ENCODE measurements around the gene CUEDC1. TPM values are rescaled to one million over a fixed set of nuclear protein-coding genes. Genes with fewer than 3 reads are reported as not detected.
A peak's percentile ranks its signal among the peaks of the same experiment; 100 is the strongest.

The CUEDC1 gene
- total and polyA plus RNA-seq, 2 of the 13 experiments (the other 11 are each of a cell fraction or from before 2014, with no cell fraction given): 7.4 to 12.9 TPM

- TF ChIP-seq ZNF574 (CRISPR knock-in tag; IDR thresholded peaks at IDR 0.05) (peak; percentile 66), SATB2 (CRISPR knock-in tag; IDR thresholded peaks at IDR 0.05) (peak; percentile 43; the same call in 1 of the 2 replicates), CBX5 (CRISPR knock-in tag; IDR thresholded peaks at IDR 0.05; ENCODE audit: borderline replicate concordance) (no peak), MIER2 (CRISPR knock-in tag; IDR thresholded peaks at IDR 0.05) (no peak), PAX8 (CRISPR knock-in tag; IDR thresholded peaks at IDR 0.05; ENCODE audit: borderline replicate concordance) (no peak), XRCC5 (optimal IDR thresholded peaks at IDR 0.05; ENCODE audit: low read length) (no peak), KLF12 (CRISPR knock-in tag; IDR thresholded peaks at IDR 0.05; ENCODE audit: borderline replicate concordance) (peak; percentile 56; the same call in 1 of the 2 replicates), EZH2 (conservative IDR thresholded peaks at IDR 0.05; ENCODE audit: low read depth, low read length) (no peak), ZSCAN5A (CRISPR knock-in tag; IDR thresholded peaks at IDR 0.05; ENCODE audit: borderline replicate concordance) (peak; percentile 29; the same call in 1 of the 2 replicates), SNAI1 (CRISPR knock-in tag; IDR thresholded peaks at IDR 0.05; ENCODE audit: borderline replicate concordance) (peak; percentile 77; the same call in 1 of the 2 replicates)
- TF ChIP-seq, protein P1, sequence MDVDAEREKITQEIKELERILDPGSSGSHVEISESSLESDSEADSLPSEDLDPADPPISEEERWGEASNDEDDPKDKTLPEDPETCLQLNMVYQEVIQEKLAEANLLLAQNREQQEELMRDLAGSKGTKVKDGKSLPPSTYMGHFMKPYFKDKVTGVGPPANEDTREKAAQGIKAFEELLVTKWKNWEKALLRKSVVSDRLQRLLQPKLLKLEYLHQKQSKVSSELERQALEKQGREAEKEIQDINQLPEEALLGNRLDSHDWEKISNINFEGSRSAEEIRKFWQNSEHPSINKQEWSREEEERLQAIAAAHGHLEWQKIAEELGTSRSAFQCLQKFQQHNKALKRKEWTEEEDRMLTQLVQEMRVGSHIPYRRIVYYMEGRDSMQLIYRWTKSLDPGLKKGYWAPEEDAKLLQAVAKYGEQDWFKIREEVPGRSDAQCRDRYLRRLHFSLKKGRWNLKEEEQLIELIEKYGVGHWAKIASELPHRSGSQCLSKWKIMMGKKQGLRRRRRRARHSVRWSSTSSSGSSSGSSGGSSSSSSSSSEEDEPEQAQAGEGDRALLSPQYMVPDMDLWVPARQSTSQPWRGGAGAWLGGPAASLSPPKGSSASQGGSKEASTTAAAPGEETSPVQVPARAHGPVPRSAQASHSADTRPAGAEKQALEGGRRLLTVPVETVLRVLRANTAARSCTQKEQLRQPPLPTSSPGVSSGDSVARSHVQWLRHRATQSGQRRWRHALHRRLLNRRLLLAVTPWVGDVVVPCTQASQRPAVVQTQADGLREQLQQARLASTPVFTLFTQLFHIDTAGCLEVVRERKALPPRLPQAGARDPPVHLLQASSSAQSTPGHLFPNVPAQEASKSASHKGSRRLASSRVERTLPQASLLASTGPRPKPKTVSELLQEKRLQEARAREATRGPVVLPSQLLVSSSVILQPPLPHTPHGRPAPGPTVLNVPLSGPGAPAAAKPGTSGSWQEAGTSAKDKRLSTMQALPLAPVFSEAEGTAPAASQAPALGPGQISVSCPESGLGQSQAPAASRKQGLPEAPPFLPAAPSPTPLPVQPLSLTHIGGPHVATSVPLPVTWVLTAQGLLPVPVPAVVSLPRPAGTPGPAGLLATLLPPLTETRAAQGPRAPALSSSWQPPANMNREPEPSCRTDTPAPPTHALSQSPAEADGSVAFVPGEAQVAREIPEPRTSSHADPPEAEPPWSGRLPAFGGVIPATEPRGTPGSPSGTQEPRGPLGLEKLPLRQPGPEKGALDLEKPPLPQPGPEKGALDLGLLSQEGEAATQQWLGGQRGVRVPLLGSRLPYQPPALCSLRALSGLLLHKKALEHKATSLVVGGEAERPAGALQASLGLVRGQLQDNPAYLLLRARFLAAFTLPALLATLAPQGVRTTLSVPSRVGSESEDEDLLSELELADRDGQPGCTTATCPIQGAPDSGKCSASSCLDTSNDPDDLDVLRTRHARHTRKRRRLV (CRISPR knock-in tag; IDR thresholded peaks at IDR 0.05): no peak
Measured at GRCh38 chr17:57987581-57988300, 32.5 kb upstream of the CUEDC1 start, which contains the start of gene VEZF1 (continued).

All from HepG2 (cell line).